ENCODE data around the gene MRPS27.

Gene MRPS27

DNA sequence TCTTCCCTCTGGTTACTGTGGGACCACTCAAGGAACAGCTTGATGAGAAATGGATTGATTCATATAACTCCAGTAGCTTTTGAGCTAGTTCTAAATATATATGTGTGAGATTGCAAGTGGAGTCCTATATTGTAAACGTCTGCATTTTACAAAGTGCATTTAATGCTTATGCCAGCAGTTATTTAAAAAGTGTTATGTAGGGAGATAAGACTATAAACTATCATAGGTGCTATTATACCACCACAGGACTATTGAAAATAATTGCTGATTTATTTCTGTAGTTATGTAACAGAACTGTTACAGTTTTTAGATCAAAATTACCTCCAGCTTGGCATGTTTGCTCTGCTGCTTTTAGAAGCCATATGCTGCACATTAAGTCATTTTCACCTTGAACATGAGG lies 36.3 kb upstream of the MRPS27 start:
- Histone ChIP-seq H3K36me3 (ENCODE audit: control insufficient read depth, insufficient read depth, low read length) (no peaks in the 10 kb centered on the region), H3K27me3 (ENCODE audit: control insufficient read depth, insufficient read depth, low read length) (no peaks in the 10 kb centered on the region), H3K4me1 (ENCODE audit: control insufficient read depth, insufficient read depth, low read length) (no peaks in the 10 kb centered on the region), H3K9me3 (ENCODE audit: control insufficient read depth, insufficient read depth, low read length) (no peaks in the 10 kb centered on the region), H3K27ac (ENCODE audit: low read length) (no peak overlapping the region), H3K4me3 (ENCODE audit: low read length) (no peak overlapping the region)
- no peak for DNase-seq (ENCODE audit: low read depth, low spot score)
- no CpG with 5 or more reads among the region's 1 CpG for WGBS (ENCODE audit: insufficient coverage, insufficient read length)

DNA sequence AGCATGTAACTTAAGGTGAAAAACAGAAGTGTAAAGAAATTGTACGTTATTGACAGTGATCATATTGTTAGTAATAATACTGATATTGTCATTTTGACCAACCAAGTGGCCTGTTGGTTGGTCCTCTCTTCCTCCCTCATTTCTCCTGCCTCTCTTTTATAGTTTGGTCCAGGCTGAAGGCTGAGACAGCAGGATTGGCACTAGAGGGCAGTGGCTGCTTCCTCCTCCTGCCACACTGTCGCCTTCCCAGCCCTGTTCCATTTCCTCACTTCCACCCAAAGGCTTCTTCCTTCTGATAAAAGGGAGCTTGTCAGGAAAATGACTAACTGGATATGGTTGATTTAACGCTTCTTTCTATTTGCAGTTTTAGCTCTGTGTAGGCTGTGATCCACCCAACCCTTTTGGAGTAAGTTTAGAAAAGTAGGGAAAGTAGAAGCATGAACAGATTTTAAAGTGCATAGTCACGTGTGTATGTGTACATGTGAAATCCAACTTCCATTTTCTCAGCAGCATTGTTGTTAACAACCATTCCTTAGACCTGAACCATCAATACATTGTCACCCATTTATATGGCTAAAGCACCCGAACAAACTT lies 35.8 kb upstream of the MRPS27 start:
- no peaks in the 10 kb centered on the region for H3K36me3 ChIP-seq (ENCODE audit: control insufficient read depth, insufficient read depth, low read length)
- no CpG with 5 or more reads among the region's 5 CpGs for WGBS (ENCODE audit: insufficient coverage, insufficient read length)
- peak; percentile 20 for DNase-seq (ENCODE audit: low read depth, low spot score)
- H3K27ac ChIP-seq (ENCODE audit: low read length), result no peak overlapping the region
- H3K27me3 ChIP-seq (ENCODE audit: control insufficient read depth, insufficient read depth, low read length), result no peaks in the 10 kb centered on the region
- no peak overlapping the region for H3K4me3 ChIP-seq (ENCODE audit: low read length)
- H3K4me1 ChIP-seq (ENCODE audit: control insufficient read depth, insufficient read depth, low read length), result no peaks in the 10 kb centered on the region
- H3K9me3 ChIP-seq (ENCODE audit: control insufficient read depth, insufficient read depth, low read length), result no peaks in the 10 kb centered on the region

GRCh38 chr5:72353046-72353445 lies 33.0 kb upstream of the MRPS27 start:
- no peak for DNase-seq (ENCODE audit: low read depth, low spot score)
- H3K27me3 ChIP-seq (ENCODE audit: control insufficient read depth, insufficient read depth, low read length), result no peaks in the 10 kb centered on the region
- no peaks in the 10 kb centered on the region for H3K9me3 ChIP-seq (ENCODE audit: control insufficient read depth, insufficient read depth, low read length)
- no peak overlapping the region for H3K27ac ChIP-seq (ENCODE audit: low read length)
- no peaks in the 10 kb centered on the region for H3K4me1 ChIP-seq (ENCODE audit: control insufficient read depth, insufficient read depth, low read length)
- no peak overlapping the region for H3K4me3 ChIP-seq (ENCODE audit: low read length)
- H3K36me3 ChIP-seq (ENCODE audit: control insufficient read depth, insufficient read depth, low read length), result no peaks in the 10 kb centered on the region

DNA sequence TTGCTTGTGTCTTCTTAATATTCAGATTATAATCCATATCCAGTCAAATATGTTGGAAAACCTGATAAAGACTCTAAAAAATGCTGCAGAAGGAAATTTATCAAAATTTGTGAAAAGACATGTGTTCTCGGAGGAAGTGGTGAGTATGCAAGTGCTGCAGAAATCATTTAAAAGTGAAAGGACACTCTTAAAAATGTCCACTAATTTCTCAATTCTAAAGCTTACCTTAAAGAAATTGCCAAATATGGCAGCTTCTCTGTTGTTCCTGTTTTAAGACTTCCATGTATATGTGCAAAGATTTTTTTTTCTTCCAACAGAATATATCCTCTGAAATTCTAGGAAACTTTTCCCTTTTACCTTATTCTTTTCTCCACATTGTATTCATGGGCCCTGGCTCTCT lies 32.6 kb upstream of the MRPS27 start:
- H3K4me3 ChIP-seq (ENCODE audit: low read length), result no peak overlapping the region
- H3K36me3 ChIP-seq (ENCODE audit: control insufficient read depth, insufficient read depth, low read length), result no peaks in the 10 kb centered on the region; the same call in 1 of the 2 replicates
- whole genome bisulfite sequencing (ENCODE audit: insufficient coverage, insufficient read length), result no CpG with 5 or more reads among the region's 1 CpG
- no peaks in the 10 kb centered on the region for H3K27me3 ChIP-seq (ENCODE audit: control insufficient read depth, insufficient read depth, low read length)
- no peak for DNase-seq (ENCODE audit: low read depth, low spot score)
- no peaks in the 10 kb centered on the region for H3K4me1 ChIP-seq (ENCODE audit: control insufficient read depth, insufficient read depth, low read length)
- H3K27ac ChIP-seq (ENCODE audit: low read length), result no peak overlapping the region
- no peaks in the 10 kb centered on the region for H3K9me3 ChIP-seq (ENCODE audit: control insufficient read depth, insufficient read depth, low read length)

DNA sequence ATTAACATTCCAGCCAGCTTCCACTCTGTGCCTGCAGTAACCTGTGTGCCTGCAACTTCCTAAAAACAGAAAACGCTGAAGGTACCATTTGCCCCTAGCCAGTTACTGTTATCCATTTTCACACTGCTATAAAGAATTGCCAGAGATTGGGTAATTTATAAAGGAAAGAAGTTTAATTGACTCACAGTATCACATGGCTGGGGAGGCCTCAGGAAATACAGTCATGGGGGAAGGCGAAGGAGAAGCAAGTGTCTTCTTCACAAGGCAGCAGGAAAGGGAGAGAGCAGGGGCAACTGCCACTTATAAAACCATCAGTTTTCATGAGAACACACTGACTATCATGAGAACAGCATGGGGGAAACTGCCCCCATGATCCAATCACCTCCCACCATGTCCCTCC lies 31.3 kb upstream of the MRPS27 start:
- no peak overlapping the region for H3K4me3 ChIP-seq (ENCODE audit: low read length)
- H3K27ac ChIP-seq (ENCODE audit: low read length), result no peak overlapping the region
- WGBS (ENCODE audit: insufficient coverage, insufficient read length), result no CpG with 5 or more reads among the region's 2 CpGs
- H3K4me1 ChIP-seq (ENCODE audit: control insufficient read depth, insufficient read depth, low read length), result no peaks in the 10 kb centered on the region
- no peak for DNase-seq (ENCODE audit: low read depth, low spot score)
- H3K27me3 ChIP-seq (ENCODE audit: control insufficient read depth, insufficient read depth, low read length), result no peaks in the 10 kb centered on the region
- H3K9me3 ChIP-seq (ENCODE audit: control insufficient read depth, insufficient read depth, low read length), result no peaks in the 10 kb centered on the region
- no peaks in the 10 kb centered on the region; the same call in 1 of the 2 replicates for H3K36me3 ChIP-seq (ENCODE audit: control insufficient read depth, insufficient read depth, low read length)

DNA sequence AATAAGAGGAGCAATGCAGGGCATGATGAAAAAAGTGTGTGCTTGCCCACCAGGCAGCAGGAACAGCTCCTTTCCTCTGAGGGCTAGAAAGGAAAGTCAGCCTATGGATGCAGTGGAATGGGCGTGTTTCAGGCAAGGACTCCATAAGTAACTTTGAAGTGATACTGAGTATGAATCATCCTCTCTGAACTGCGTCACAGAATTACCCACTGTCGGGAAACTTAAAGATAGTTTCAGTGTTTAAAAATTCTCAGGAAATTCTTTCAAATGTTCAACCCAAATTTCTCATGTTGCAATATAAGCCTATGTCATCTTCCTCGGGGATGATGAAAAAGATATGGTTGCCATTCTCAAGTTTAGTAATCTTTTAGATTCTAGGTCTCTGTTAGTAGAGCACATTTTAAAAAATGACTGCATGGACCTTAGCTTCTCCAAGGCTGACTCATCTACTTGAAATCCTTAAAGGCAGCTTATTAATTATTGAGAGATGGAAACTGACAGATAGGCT lies 27.8 kb upstream of the MRPS27 start:
- no peaks in the 10 kb centered on the region for H3K9me3 ChIP-seq (ENCODE audit: control insufficient read depth, insufficient read depth, low read length)
- DNase-seq (ENCODE audit: low read depth, low spot score), result no peak
- no CpG with 5 or more reads among the region's 4 CpGs for WGBS (ENCODE audit: insufficient coverage, insufficient read length)
- H3K36me3 ChIP-seq (ENCODE audit: control insufficient read depth, insufficient read depth, low read length), result no peaks in the 10 kb centered on the region; the same call in 1 of the 2 replicates
- no peaks in the 10 kb centered on the region for H3K27me3 ChIP-seq (ENCODE audit: control insufficient read depth, insufficient read depth, low read length)
- no peak overlapping the region for H3K4me3 ChIP-seq (ENCODE audit: low read length)
- H3K27ac ChIP-seq (ENCODE audit: low read length), result no peak overlapping the region
- H3K4me1 ChIP-seq (ENCODE audit: control insufficient read depth, insufficient read depth, low read length), result no peaks in the 10 kb centered on the region

- H3K27ac ChIP-seq (ENCODE audit: low read length), result no peak overlapping the region
- H3K9me3 ChIP-seq (ENCODE audit: control insufficient read depth, insufficient read depth, low read length), result no peaks in the 10 kb centered on the region
- no CpG with 5 or more reads among the region's 2 CpGs for WGBS (ENCODE audit: insufficient coverage, insufficient read length)
- no peaks in the 10 kb centered on the region for H3K27me3 ChIP-seq (ENCODE audit: control insufficient read depth, insufficient read depth, low read length)
- H3K36me3 ChIP-seq (ENCODE audit: control insufficient read depth, insufficient read depth, low read length), result no peaks in the 10 kb centered on the region; the same call in 1 of the 2 replicates
- no peak for DNase-seq (ENCODE audit: low read depth, low spot score)
- H3K4me1 ChIP-seq (ENCODE audit: control insufficient read depth, insufficient read depth, low read length), result no peaks in the 10 kb centered on the region
- H3K4me3 ChIP-seq (ENCODE audit: low read length), result no peak overlapping the region
These were observed 26.4 kb upstream of the MRPS27 start for GRCh38 chr5:72346398-72346797.

DNA sequence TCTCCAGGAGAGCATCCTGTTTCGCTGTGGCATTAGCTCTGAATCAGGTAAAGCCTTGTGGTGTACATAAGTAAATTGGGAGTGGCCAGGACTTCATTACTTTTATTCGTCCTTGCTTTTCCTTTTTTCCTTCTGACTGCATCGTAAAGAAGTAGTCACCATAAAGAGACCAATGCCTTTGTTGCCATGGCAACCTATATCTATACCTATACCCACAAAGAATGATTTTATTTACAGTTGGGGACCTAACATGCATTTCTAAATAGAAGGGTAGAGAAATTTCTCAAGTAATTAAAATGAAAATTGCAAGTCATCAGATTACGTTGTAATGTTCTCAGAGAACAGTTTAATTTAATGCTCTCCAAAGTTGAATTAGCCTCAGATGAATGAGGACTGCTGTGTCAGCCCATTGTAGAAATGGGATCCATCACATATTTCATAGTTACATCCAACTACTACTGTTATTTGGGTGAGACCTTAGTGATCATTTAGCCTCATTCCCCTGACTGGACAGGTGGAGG lies 18.7 kb upstream of the MRPS27 start:
- H3K4me1 ChIP-seq (ENCODE audit: control insufficient read depth, insufficient read depth, low read length), result no peaks in the 10 kb centered on the region
- no peaks in the 10 kb centered on the region for H3K36me3 ChIP-seq (ENCODE audit: control insufficient read depth, insufficient read depth, low read length)
- H3K4me3 ChIP-seq (ENCODE audit: low read length), result no peak overlapping the region
- no peaks in the 10 kb centered on the region for H3K27me3 ChIP-seq (ENCODE audit: control insufficient read depth, insufficient read depth, low read length)
- no peak overlapping the region for H3K27ac ChIP-seq (ENCODE audit: low read length)
- DNase-seq (ENCODE audit: low read depth, low spot score), result no peak
- no CpG with 5 or more reads among the region's 4 CpGs for WGBS (ENCODE audit: insufficient coverage, insufficient read length)
- no peaks in the 10 kb centered on the region for H3K9me3 ChIP-seq (ENCODE audit: control insufficient read depth, insufficient read depth, low read length)

DNA sequence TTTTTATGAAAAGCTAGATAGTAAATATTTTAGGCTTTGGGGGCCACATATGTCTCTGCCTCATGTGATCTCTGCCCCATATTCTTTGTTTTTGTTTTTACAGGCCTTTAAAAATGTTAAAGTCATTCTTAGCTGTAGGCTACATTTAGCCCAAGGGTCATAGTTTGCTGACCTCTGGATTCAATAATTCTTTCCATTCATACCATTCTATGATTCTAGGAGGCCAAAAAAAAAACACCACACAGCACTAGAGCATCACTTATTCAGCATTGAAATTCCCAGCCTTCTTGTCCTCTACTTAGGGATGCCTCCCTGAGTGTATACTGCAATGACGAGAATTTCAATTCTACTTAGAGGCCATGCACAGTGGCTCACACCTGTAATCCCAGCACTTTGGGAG lies 17.1 kb upstream of the MRPS27 start:
- Histone ChIP-seq H3K27me3 (ENCODE audit: control insufficient read depth, insufficient read depth, low read length) (no peaks in the 10 kb centered on the region), H3K4me1 (ENCODE audit: control insufficient read depth, insufficient read depth, low read length) (no peaks in the 10 kb centered on the region), H3K4me3 (ENCODE audit: low read length) (no peak overlapping the region), H3K27ac (ENCODE audit: low read length) (no peak overlapping the region), H3K9me3 (ENCODE audit: control insufficient read depth, insufficient read depth, low read length) (no peaks in the 10 kb centered on the region), H3K36me3 (ENCODE audit: control insufficient read depth, insufficient read depth, low read length) (no peaks in the 10 kb centered on the region)
- no peak for DNase-seq (ENCODE audit: low read depth, low spot score)
- WGBS (ENCODE audit: insufficient coverage, insufficient read length), result no CpG with 5 or more reads among the region's 1 CpG

- Histone ChIP-seq H3K27ac (ENCODE audit: low read length) (no peak overlapping the region), H3K9me3 (ENCODE audit: control insufficient read depth, insufficient read depth, low read length) (no peaks in the 10 kb centered on the region), H3K36me3 (ENCODE audit: control insufficient read depth, insufficient read depth, low read length) (no peaks in the 10 kb centered on the region), H3K4me1 (ENCODE audit: control insufficient read depth, insufficient read depth, low read length) (no peaks in the 10 kb centered on the region), H3K27me3 (ENCODE audit: control insufficient read depth, insufficient read depth, low read length) (no peaks in the 10 kb centered on the region), H3K4me3 (ENCODE audit: low read length) (no peak overlapping the region)
- DNase-seq (ENCODE audit: low read depth, low spot score), result no peak
- WGBS (ENCODE audit: insufficient coverage, insufficient read length), result no CpG with 5 or more reads among the region's 1 CpG
These were observed 10.7 kb upstream of the MRPS27 start for GRCh38 chr5:72330712-72331111.

DNA sequence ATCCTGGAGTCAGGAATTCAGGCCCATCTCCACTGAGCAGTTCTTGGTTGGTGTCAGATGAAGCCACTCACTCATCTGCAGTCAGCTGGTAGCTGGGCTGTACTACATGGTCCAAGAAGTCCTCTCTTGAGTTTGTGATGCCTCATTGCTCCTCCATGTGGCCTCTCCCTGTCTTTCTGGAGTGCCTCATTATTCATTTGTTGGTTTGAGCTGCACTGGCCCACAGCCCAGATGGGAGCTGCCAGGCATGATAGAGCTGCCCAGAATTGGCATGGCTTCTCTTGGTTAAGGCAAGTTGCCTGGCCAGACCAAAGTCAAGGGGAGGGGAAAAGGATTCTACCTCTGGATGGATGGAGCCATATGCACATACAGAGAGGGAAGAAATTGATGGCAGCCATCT lies 8.1 kb upstream of the MRPS27 start:
- Histone ChIP-seq H3K27me3 (ENCODE audit: control insufficient read depth, insufficient read depth, low read length) (no peaks in the 10 kb centered on the region), H3K36me3 (ENCODE audit: control insufficient read depth, insufficient read depth, low read length) (no peaks in the 10 kb centered on the region), H3K27ac (ENCODE audit: low read length) (no peak overlapping the region), H3K4me1 (ENCODE audit: control insufficient read depth, insufficient read depth, low read length) (no peaks in the 10 kb centered on the region), H3K9me3 (ENCODE audit: control insufficient read depth, insufficient read depth, low read length) (no peaks in the 10 kb centered on the region), H3K4me3 (ENCODE audit: low read length) (no peak overlapping the region)
- no peak for DNase-seq (ENCODE audit: low read depth, low spot score)
